Left ventricle myocardium inferior (tissue), 1 donor: ENCODE measurements around the gene PELI2. TPM values are rescaled to one million over a fixed set of nuclear protein-coding genes. Genes with fewer than 3 reads are reported as not detected.

ENCODE experiments used
- DNase-seq: peaks from one replicate; pipeline ENCODE4 v3.0.0-alpha.2; 2020
- H3K27ac ChIP-seq: fragments of 200-600 bp; replicated peaks from 2 replicates; pipeline ENCODE4 v1.8.0; 2021
- H3K27me3 ChIP-seq: fragments of 200-600 bp; 2 replicates; pipeline ENCODE4 v1.8.0; 2021; ENCODE audit warnings: low read depth
- H3K36me3 ChIP-seq: fragments of 200-600 bp; 2 replicates; pipeline ENCODE4 v1.8.0; 2021
- H3K4me1 ChIP-seq: fragments of 200-600 bp; 2 replicates; pipeline ENCODE4 v1.8.0; 2021
- H3K4me3 ChIP-seq: fragments of 200-600 bp; 2 replicates; pipeline ENCODE4 v1.8.0; 2021; ENCODE audit warnings: mild to moderate bottlenecking, moderate library complexity
- H3K9me3 ChIP-seq: fragments of 200-600 bp; replicated peaks from 2 replicates; pipeline ENCODE4 v1.8.0; 2021
- CTCF ChIP-seq: fragments of 200-600 bp; IDR thresholded peaks from 2 replicates; pipeline ENCODE4 v1.8.0; 2021; ENCODE audit warnings: antibody characterized with exemption, mild to moderate bottlenecking, borderline replicate concordance
- intact Hi-C: fragments of 100-400 bp; cut with micrococcal nuclease; formaldehyde crosslinking; loops from one replicate; pipeline ENCODE4 v1.11.0; 2022
- total RNA-seq: library from RNA; stranded (reverse); fragmentation: NEBNext Ultra II Directional; extraction: Animal tissue kit (Norgen Biotek cat#: 25700); gene quantifications from one replicate; pipeline ENCODE4 v1.2.1, GENCODE V29; 2021
- donor health status: DM: no; HTN: yes; CAD: no; lungs with severe emphysema.

Gene PELI2
- total RNA-seq, 1 donor from 2014 or later = 2.0 TPM

GRCh38 chr14:56297449-56297848 is 179.2 kb downstream of the PELI2 start:
- intact Hi-C loops = no loop called here
- Histone ChIP-seq H3K4me3 (no peak overlapping the region), H3K27me3 (no peaks in the 10 kb centered on the region), H3K9me3 (no peaks in the 10 kb centered on the region), H3K4me1 (peaks cover 8% of the 10 kb centered on the region), H3K27ac (no peak overlapping the region), H3K36me3 (peaks cover 7% of the 10 kb centered on the region)
- TF ChIP-seq CTCF = no peak
- no peak for DNase-seq

- H3K9me3 ChIP-seq = peaks cover under 1% of the 10 kb centered on the region
- peaks cover 8% of the 10 kb centered on the region for H3K4me1 ChIP-seq
- no peak for TF ChIP-seq CTCF
- H3K27me3 ChIP-seq = no peaks in the 10 kb centered on the region
- intact Hi-C loops = no loop called here
- peaks cover 7% of the 10 kb centered on the region for H3K36me3 ChIP-seq
- no peak overlapping the region for H3K4me3 ChIP-seq
- no peak overlapping the region for H3K27ac ChIP-seq
- no peak for DNase-seq
These were observed 181.2 kb downstream of the PELI2 start for GRCh38 chr14:56299306-56299984.

GRCh38 chr14:56300495-56300894 is 182.3 kb downstream of the PELI2 start:
- Histone ChIP-seq H3K4me3 (no peak overlapping the region), H3K4me1 (peaks cover 8% of the 10 kb centered on the region), H3K27me3 (no peaks in the 10 kb centered on the region), H3K27ac (no peak overlapping the region), H3K9me3 (peaks cover 11% of the 10 kb centered on the region), H3K36me3 (peaks cover 7% of the 10 kb centered on the region)
- intact Hi-C loops = no loop called here
- no peak for TF ChIP-seq CTCF
- no peak for DNase-seq

- Histone ChIP-seq H3K4me3 (no peak overlapping the region), H3K27me3 (no peaks in the 10 kb centered on the region), H3K27ac (no peak overlapping the region), H3K4me1 (peaks cover 6% of the 10 kb centered on the region), H3K36me3 (no peaks in the 10 kb centered on the region), H3K9me3 (peaks cover 18% of the 10 kb centered on the region)
- intact Hi-C loops = no loop called here
- no peak for DNase-seq
- TF ChIP-seq CTCF = no peak
These were observed 186.2 kb downstream of the PELI2 start for GRCh38 chr14:56304456-56304855.

- H3K27me3 ChIP-seq = no peaks in the 10 kb centered on the region
- no peak overlapping the region for H3K27ac ChIP-seq
- no peaks in the 10 kb centered on the region for H3K36me3 ChIP-seq
- intact Hi-C loops = no loop called here
- no peak overlapping the region for H3K4me3 ChIP-seq
- peaks cover 18% of the 10 kb centered on the region for H3K9me3 ChIP-seq
- no peak for DNase-seq
- peaks cover 12% of the 10 kb centered on the region for H3K4me1 ChIP-seq
- no peak for TF ChIP-seq CTCF
These were observed 191.0 kb downstream of the PELI2 start for GRCh38 chr14:56309198-56309597.
